ENCODE data around the gene CRB1.

DNA sequence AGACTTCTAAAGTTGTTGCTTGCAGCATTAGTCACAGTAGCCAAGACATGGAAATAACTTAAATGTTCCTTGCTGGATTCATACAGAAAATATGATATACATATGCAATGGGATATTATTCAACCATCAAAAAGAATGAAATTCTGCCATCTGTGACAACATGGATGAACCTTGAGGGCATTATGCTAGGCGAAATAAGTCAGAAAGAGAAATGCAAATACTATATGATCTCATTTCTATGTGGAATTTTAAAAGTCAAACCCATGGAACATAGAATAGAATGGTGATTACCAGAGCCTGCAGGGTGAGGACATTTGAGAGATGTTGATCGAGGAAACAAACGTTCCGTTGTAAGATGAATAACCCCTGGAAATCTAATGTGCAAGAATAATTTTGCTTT, 43.0 kb downstream of the CRB1 start:
- TF ChIP-seq ZNF23 (CRISPR knock-in tag; IDR thresholded peaks at IDR 0.05) (no peak), SLC30A9 (CRISPR knock-in tag; IDR thresholded peaks at IDR 0.05) (no peak), IRF2 (CRISPR knock-in tag; IDR thresholded peaks at IDR 0.05) (no peak), CEBPB (tag; IDR thresholded peaks at IDR 0.05) (no peak)
- TF ChIP-seq, protein P1, sequence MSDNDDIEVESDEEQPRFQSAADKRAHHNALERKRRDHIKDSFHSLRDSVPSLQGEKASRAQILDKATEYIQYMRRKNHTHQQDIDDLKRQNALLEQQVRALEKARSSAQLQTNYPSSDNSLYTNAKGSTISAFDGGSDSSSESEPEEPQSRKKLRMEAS (CRISPR knock-in tag; IDR thresholded peaks at IDR 0.05): no peak
